Measurements from ENCODE around the gene ALDH3A1.

GRCh38 chr17:19755821-19756510 lies 7.9 kb upstream of the ALDH3A1 start:
- TF ChIP-seq CTCF (IDR thresholded peaks at IDR 0.05; ENCODE audit: low read depth, low read length, poor library complexity, severe bottlenecking), result no peak
- no peak for TF ChIP-seq EZH2phosphoT487 (IDR thresholded peaks at IDR 0.05; ENCODE audit: borderline replicate concordance, low read length)
